Right renal pelvis (tissue), 4 donors: ENCODE data around the gene LDLR. TPM values are rescaled to one million over a fixed set of nuclear protein-coding genes. Genes with fewer than 3 reads are reported as not detected.
"Not testable (repeated sequence)": the region's sequence is repeated elsewhere in the genome, so short reads cannot be mapped to it uniquely, and the experiment has no call there.

Experiments
- DNase-seq, 4 donors: peaks; one replicate each; pipeline ENCODE4 v3.0.0-alpha.2; 2013; ENCODE audit warnings: low read depth in 4 of 4, low spot score in 3 of 4, missing footprints in 1 of 4
- polyA plus RNA-seq, 4 donors: library from polyadenylated mRNA; unstranded; fragments of 120-200 nt; gene quantifications; one replicate each; pipeline ENCODE4 v1.2.1, GENCODE V29; 2013; ENCODE audit not compliant: insufficient read length in 4 of 4

LDLR gene
- polyA plus RNA-seq, 4 donors: 21.8 to 27.9 (median 24.9) TPM

GRCh38 chr19:11166281-11167142, 77.2 kb downstream of the LDLR start:
- DNase-seq: no peak

GRCh38 chr19:11168568-11168967, 79.3 kb downstream of the LDLR start:
- DNase-seq: no peak

DNA sequence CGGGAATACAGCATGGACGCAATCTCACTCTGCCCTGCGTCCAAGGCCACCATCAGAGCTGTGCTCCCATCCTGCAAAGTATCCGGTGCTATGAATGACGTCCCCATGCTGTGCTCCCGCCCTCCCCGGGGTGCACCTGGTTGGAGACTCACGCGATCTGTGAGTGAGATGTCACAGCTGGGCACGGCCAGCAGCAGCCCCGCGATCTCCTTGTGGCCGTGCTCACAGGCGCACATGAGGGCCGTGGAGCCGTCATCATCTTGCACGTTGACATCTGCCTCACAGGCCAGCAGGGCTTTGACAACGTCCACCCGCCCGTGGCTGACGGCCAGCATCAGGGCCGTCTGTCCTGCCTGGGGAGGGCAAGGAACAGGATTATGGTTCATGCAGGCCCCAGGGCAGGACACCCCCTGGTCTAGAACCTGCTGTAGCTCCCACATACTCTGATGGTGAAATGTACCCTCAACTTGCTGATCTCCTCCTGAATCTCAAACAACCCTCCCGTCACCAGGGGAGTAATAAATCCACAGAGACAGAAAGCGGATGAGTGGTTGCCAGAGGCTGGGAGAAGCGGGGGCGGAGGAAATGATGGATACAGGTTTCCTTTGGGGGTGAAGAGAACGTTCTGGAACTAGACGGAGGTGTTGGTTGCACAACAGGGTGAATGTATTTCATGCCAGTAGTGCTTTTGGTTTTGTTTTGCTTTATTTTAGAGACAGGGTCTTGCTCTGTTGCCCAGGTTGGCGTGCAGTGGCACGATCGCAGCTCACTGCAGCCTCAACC, 80.8 kb downstream of the LDLR start:
- no peak for DNase-seq

DNA sequence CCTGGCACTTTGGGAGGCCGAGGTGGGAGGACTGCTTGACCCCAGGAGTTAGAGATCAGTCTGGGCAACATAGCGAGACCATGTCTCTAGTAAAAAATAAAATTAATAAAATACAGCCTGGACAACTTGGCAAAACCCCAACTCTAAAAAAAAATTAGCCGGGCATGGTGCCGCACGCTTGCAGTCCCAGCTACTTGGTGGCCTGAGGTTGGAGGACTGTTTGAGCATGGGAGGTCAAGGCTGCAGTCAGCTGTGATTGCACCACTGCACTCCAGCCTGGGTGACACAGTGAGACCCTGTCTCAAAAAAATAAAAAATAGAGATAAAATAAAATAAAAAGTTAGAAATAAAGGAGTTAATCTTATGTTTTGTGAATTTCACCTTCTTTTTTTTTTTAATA, 81.9 kb downstream of the LDLR start:
- no peak for DNase-seq

GRCh38 chr19:11172576-11172975, 83.3 kb downstream of the LDLR start:
- DNase-seq: no peak

GRCh38 chr19:11173516-11174155, 84.4 kb downstream of the LDLR start:
- no peak for DNase-seq

DNA sequence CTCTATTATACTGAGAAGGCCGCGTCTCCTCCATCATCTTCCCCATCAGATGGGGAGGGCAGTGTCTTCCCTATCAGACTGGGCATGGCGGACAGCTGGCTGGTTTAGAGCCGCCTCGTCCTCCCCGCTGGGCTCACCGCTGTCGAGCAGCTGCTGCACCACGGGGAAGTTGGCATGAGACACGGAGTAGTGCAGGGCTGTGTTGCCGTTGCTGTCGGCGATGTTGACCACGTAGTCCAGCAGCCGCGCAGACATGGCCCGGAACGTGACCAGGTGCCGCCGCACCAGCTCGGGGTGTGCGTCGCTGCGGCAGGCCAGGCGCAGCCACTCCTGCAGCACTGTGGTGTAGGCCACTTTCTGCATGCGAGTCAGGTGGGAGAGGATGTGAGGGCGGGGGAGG, 85.1 kb downstream of the LDLR start:
- DNase-seq: no peak

DNA sequence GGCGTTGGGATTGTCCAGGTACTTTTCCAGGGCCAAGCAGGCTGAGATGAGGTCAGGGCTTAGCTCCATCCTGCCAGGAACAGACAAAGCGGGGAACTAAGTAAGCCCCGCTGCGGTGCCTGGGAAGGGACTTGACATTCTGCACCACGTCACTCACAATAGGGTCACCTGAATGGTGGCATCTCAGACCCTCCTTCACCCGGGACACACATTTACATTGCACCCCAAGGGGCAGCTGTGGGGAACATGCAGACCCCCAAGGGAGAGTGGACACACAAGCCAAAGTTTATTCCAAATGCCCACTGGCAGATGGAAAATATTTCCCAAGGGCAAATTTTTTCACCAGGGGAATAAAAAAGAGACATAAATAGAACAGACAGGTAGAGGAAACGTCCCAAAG, 86.7 kb downstream of the LDLR start:
- DNase-seq: no peak

DNA sequence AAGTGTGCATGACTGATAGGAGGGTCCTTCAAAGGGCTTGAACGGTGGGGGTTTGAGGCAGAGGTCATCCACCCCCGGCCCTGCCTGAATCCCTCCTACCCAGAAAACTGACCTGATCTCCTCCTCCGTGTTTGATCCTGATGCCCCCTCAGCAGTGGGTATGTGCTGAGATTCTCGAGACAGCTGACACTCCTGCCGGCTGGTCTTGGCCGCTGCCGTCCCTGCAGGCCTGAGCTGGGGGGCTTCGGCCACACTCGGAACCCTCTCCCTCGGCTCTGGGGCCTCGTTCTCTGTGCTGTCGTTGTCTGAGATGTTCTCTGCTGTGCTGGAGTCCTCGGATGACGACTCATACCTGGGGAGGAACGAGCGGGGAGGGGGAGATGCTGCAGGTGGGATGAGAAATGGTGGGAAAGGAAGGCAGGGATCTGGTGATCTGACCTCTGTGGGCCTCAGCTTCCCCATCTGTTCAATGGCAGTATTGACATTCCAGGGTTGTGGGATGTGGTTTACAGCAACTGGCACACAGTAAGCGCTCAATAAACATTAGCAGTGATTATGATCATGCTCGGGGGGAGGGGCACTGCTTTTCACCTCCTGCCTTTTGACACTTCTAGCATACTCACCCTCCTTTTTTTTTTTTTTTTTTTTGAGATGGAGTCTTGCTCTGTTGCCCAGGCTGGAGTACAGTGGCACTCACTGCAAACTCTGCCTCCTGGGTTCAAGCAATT, 87.4 kb downstream of the LDLR start:
- no peak for DNase-seq

- no peak for DNase-seq
Observed at GRCh38 chr19:11177592-11177991, 88.3 kb downstream of the LDLR start.

GRCh38 chr19:11179145-11179465, 89.8 kb downstream of the LDLR start:
- DNase-seq: not testable (repeated sequence)

GRCh38 chr19:11179716-11180297, 90.5 kb downstream of the LDLR start:
- no peak for DNase-seq

GRCh38 chr19:11180346-11180745, 91.1 kb downstream of the LDLR start:
- no peak for DNase-seq

GRCh38 chr19:11180975-11181374, 91.7 kb downstream of the LDLR start:
- not testable (repeated sequence) for DNase-seq

GRCh38 chr19:11181488-11181887, 92.2 kb downstream of the LDLR start:
- DNase-seq: no peak

Other genes starting within 250 kb of the LDLR start
- gene C19orf38, start 241.0 kb upstream of the LDLR start, polyA plus RNA-seq: 1 to 10 TPM; 1.5 to 2.3 (median 2.0) TPM
- gene CARM1, start 217.9 kb upstream of the LDLR start, polyA plus RNA-seq: 10 to 100 TPM; 42.5 to 58.2 (median 45.3) TPM
- gene YIPF2, start 160.8 kb upstream of the LDLR start, polyA plus RNA-seq: 10 to 100 TPM; 40.1 to 57.4 (median 42.0) TPM
- 10 to 100 TPM; 23.3 to 29.0 (median 25.3) TPM for gene TIMM29, start 160.7 kb upstream of the LDLR start, polyA plus RNA-seq
- 100 to 1,000 TPM; 132 to 157 (median 147) TPM for gene SMARCA4, start 128.4 kb upstream of the LDLR start, polyA plus RNA-seq
- gene SPC24, start 66.3 kb downstream of the LDLR start, polyA plus RNA-seq: 10 to 100 TPM; 11.9 to 17.1 (median 16.1) TPM
- 100 to 1,000 TPM; 119 to 127 (median 123) TPM for gene KANK2, start 108.1 kb downstream of the LDLR start, polyA plus RNA-seq
- under 1 TPM; 0.29 to 0.64 (median 0.55) TPM for gene ANGPTL8, start 150.2 kb downstream of the LDLR start, polyA plus RNA-seq
- 10 to 100 TPM; 39.1 to 48.9 (median 45.9) TPM for gene DOCK6, start 173.1 kb downstream of the LDLR start, polyA plus RNA-seq
- gene TSPAN16, start 206.7 kb downstream of the LDLR start, polyA plus RNA-seq: under 1 TPM in 1 of 4 donors, not detected in 3; 0.16 TPM